ENCODE measurements around the gene NEK1. TPM values are rescaled to one million over a fixed set of nuclear protein-coding genes. Genes with fewer than 3 reads are reported as not detected.

Gene NEK1
- total RNA-seq, 1 experiment from 2014 or later, result 8.2 TPM

DNA sequence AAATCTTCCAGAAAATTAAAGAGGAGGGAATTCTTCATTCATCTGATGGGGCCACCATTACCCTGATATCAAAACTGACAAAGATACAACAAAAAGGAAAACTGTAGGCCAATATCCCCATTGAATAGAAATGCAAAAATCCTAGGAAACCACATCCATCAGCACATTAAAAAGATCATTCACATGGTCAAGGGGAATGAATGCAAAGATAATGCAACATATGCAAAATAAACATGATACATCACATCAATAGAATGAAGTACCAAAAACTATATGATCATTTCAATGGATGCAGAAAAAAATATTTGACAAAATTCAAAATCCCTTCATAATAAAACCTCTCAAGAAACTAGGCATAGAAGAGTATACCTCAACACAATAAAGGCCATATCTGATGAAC, 232.7 kb downstream of the NEK1 start:
- no peak for DNase-seq
- peaks cover 8% of the 10 kb centered on the region for H3K9me3 ChIP-seq (replicated peaks)
- H3K4me3 ChIP-seq, result no peak overlapping the region
- no peaks in the 10 kb centered on the region for H3K4me1 ChIP-seq
- no peaks in the 10 kb centered on the region for H3K36me3 ChIP-seq
- H3K27me3 ChIP-seq, result no peaks in the 10 kb centered on the region
- H3K27ac ChIP-seq, result no peak overlapping the region

DNA sequence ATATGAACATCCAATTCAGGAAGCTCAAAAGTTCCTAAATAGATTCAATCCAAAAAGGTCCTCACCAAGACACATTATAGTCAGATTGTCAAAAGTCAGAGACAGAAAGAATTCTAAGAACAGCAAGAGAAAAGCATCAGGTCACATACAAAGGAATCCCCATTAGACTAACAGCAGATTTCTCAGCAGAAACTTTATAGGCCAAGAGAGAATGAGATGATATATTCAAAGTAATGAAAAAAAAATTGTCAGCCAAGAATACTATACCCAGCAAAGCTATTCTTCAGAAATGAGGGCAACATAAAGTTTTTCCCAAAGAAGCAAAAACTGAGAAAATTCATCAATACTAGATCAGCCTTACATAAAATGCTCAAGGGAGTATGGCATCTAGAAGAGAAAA, 235.0 kb downstream of the NEK1 start:
- no peaks in the 10 kb centered on the region for H3K27me3 ChIP-seq
- H3K36me3 ChIP-seq, result no peaks in the 10 kb centered on the region
- H3K4me1 ChIP-seq, result no peaks in the 10 kb centered on the region
- no peak for DNase-seq
- no peak overlapping the region for H3K27ac ChIP-seq
- peaks cover 8% of the 10 kb centered on the region for H3K9me3 ChIP-seq (replicated peaks)
- H3K4me3 ChIP-seq, result no peak overlapping the region

DNA sequence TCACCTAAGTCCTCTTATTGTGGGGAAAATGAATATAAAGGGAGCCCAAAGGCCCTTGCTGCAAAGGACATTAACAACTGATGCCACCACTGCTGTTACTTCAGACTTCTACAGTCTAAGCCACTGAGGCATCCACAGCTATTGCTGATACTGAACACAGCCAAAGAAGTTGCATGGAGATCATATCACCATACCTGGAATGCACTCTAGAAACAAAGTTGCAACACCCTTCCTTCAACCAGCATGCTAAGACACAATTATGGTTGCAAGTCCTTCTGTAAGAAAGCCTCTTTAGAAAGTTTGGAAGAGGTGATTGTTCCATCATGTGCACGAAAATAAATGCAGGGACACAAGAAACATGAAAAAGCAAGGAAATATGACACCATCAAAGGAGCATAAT, 236.0 kb downstream of the NEK1 start:
- H3K27me3 ChIP-seq, result no peaks in the 10 kb centered on the region
- H3K4me3 ChIP-seq, result no peak overlapping the region
- no peaks in the 10 kb centered on the region for H3K36me3 ChIP-seq
- peaks cover 8% of the 10 kb centered on the region for H3K9me3 ChIP-seq (replicated peaks)
- no peak for DNase-seq
- no peaks in the 10 kb centered on the region for H3K4me1 ChIP-seq
- H3K27ac ChIP-seq, result no peak overlapping the region

DNA sequence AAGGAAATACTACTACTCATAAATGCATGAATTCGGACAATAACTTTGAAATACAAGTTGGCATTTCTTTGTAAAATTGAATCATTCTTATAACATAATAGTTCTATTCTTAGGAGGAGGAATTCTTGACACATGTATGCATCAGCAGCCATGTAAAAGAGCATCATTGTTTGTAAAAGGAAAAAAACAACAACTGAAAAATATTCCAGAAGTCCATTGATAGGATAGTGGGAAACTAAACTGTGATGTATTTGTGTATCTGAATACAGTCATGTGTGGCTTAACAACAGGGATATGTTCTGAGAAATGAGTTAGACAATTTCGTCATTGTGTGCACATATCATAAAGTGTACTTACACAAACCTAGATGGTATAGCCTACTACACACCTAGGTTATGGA, 239.6 kb downstream of the NEK1 start:
- no peaks in the 10 kb centered on the region for H3K27me3 ChIP-seq

DNA sequence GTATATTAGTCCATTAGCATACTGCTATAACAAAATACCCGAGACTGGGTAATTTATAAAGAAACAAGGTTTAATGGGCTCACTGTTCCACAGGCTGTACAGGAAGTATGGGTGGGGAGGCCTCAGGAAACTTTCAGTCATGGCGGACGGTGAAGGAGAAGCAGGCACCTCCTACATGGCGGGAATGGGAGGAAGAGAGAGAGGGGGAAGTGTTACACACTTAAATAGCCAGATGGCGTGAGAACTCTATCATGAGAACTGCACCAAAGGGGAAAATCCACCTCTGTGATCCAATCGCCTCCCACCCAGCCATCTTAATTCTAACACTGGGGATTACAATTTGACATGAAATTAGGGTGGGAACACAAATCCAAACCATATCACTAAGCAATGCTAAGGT, 242.7 kb downstream of the NEK1 start:
- no peaks in the 10 kb centered on the region for H3K4me1 ChIP-seq
- no peak for DNase-seq
- no peak overlapping the region for H3K27ac ChIP-seq

More for the DNA sequence above, 239.6 kb downstream of the NEK1 start:
- no peaks in the 10 kb centered on the region for H3K36me3 ChIP-seq
- H3K4me3 ChIP-seq, result no peak overlapping the region
- no peak for DNase-seq
- peaks cover 8% of the 10 kb centered on the region for H3K9me3 ChIP-seq (replicated peaks)
- no peak overlapping the region for H3K27ac ChIP-seq
- H3K4me1 ChIP-seq, result no peaks in the 10 kb centered on the region

DNA sequence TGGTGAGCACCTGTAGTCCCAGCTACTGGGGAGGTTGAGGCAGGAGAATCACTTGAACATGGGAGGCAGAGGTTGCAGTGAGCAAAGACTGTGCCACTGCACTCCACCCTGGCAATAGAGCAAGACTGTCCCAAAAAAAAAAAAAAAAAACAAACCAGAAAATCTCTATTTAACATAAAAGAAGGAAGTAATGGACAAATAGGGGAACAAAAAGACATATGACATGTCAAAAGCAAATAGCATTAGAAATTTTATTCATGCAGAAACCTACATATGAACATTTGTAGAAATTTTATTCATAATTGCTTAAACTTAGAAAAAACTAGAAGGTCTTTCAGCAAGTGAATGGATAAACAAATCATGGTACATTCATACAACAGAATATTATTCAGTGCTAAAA, 244.6 kb downstream of the NEK1 start:
- Histone ChIP-seq H3K36me3 (no peaks in the 10 kb centered on the region), H3K9me3 (replicated peaks) (no peaks in the 10 kb centered on the region), H3K27me3 (no peaks in the 10 kb centered on the region), H3K27ac (no peak overlapping the region), H3K4me1 (no peaks in the 10 kb centered on the region; the same call in 1 of the 2 replicates), H3K4me3 (no peak overlapping the region)
- DNase-seq, result no peak

More for the DNA sequence above, 242.7 kb downstream of the NEK1 start:
- Histone ChIP-seq H3K9me3 (replicated peaks) (no peaks in the 10 kb centered on the region), H3K4me3 (no peak overlapping the region), H3K36me3 (no peaks in the 10 kb centered on the region), H3K27me3 (no peaks in the 10 kb centered on the region)

DNA sequence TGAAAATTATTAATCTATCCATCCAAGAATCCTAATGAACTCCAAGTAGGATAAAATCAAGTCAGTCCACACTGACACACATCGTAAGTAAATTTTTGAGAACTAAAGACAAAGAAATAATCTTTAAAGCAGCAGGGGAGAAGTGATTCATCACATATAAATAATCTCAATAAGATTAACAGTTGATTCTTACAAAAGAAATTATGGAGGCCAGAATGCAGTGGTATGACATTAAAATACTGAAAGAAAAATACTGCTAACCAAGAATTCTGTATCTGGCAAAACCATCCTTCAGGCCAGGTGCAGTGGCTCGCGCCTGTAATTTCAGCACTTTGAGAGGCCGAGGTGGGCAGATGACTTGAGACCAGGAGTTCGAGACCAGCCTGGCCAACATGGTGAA, 245.6 kb downstream of the NEK1 start:
- Histone ChIP-seq H3K4me1 (no peaks in the 10 kb centered on the region; the same call in 1 of the 2 replicates), H3K27me3 (no peaks in the 10 kb centered on the region), H3K36me3 (no peaks in the 10 kb centered on the region), H3K4me3 (no peak overlapping the region), H3K27ac (no peak overlapping the region), H3K9me3 (replicated peaks) (no peaks in the 10 kb centered on the region)
- DNase-seq, result no peak

DNA sequence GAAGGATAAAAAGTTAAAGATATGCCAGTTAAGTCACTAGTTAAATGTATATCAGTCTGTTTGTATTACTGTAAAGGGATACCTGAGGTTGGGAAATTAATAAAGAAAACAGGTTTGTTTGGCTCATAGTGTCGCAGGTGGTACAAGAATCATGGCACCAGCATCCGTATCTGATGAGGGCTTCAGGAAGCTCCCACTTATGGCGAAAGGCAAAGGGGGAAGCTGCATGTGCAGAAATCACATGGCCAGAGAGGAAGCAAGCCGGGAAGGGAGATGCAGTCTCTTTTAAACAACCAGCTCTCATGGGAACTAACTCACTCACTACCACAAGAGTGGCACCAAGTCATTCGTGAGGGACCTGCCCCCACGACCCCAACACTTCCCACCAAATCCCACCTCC, 249.8 kb downstream of the NEK1 start:
- Histone ChIP-seq H3K36me3 (no peaks in the 10 kb centered on the region), H3K4me1 (no peaks in the 10 kb centered on the region; the same call in 1 of the 2 replicates), H3K4me3 (no peak overlapping the region), H3K9me3 (replicated peaks) (no peaks in the 10 kb centered on the region), H3K27me3 (no peaks in the 10 kb centered on the region), H3K27ac (no peak overlapping the region)
- no peak for DNase-seq

DNA sequence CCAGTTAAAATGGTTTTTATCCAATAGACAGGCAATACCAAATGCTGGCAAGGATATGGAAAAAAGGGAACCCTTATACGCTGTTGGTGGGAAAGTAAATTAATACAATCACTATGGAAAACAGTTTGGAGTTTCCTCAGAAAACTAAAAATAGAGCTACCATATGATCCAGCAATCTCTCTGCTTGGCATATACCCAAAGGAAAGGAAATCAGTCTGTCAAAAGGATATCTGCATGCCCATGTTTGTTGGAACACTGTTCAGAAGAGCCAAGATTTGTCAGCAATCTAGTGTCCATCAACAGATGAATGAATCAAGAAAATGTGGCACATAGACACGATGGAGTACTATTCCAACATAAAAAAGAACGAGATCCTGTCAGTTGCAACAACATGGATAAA, 250.6 kb downstream of the NEK1 start:
- H3K4me1 ChIP-seq, result no peaks in the 10 kb centered on the region; the same call in 1 of the 2 replicates
- no peaks in the 10 kb centered on the region for H3K9me3 ChIP-seq (replicated peaks)
- no peak overlapping the region for H3K27ac ChIP-seq
- no peaks in the 10 kb centered on the region for H3K27me3 ChIP-seq
- no peaks in the 10 kb centered on the region for H3K36me3 ChIP-seq
- DNase-seq, result no peak
- H3K4me3 ChIP-seq, result no peak overlapping the region

DNA sequence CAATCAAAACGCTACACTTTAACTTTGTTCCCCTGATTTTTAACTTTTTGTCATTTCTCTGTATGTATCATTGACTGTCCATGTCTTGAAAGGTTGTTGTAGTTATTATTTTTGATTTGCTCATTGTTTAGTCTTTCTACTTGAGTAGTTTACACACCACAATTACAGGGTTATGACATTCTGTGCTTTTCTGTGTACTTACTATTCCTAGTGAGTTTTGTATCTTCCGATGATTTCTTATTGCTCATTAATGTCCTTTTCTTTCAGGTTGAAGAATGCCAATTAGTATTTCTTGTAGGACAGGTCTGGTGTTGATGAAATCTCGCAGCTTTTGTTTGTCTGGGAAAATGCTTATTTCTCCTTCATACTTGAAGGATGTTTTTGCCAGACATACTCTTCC, 252.4 kb downstream of the NEK1 start:
- H3K4me3 ChIP-seq, result no peak overlapping the region
- no peaks in the 10 kb centered on the region; the same call in 1 of the 2 replicates for H3K4me1 ChIP-seq
- no peaks in the 10 kb centered on the region for H3K9me3 ChIP-seq (replicated peaks)
- H3K27ac ChIP-seq, result no peak overlapping the region
- no peaks in the 10 kb centered on the region for H3K27me3 ChIP-seq
- no peak for DNase-seq
- H3K36me3 ChIP-seq, result no peaks in the 10 kb centered on the region

DNA sequence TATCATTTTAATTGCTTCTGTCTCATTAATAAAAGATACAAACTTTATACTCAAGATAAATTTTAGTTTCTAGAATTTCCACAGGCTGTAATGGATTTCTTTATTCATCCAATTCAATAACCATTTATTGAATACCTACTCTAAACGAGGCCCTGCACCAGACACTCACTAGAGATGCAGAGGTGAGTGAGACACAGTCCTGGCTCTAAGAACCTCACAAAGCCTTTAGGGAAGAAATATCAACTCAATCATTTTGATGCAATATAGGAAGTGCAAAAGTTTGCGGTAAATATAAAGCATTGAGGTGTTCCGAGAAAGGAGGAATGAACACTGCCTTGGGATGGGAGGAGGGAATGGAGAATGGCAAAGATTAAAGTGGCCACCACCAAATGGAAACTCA, 260.0 kb downstream of the NEK1 start:
- no peaks in the 10 kb centered on the region for H3K27me3 ChIP-seq
- H3K4me3 ChIP-seq, result no peak overlapping the region
- no peaks in the 10 kb centered on the region for H3K9me3 ChIP-seq (replicated peaks)
- no peaks in the 10 kb centered on the region for H3K36me3 ChIP-seq
- no peak for DNase-seq
- H3K27ac ChIP-seq, result no peak overlapping the region
- H3K4me1 ChIP-seq, result no peaks in the 10 kb centered on the region

DNA sequence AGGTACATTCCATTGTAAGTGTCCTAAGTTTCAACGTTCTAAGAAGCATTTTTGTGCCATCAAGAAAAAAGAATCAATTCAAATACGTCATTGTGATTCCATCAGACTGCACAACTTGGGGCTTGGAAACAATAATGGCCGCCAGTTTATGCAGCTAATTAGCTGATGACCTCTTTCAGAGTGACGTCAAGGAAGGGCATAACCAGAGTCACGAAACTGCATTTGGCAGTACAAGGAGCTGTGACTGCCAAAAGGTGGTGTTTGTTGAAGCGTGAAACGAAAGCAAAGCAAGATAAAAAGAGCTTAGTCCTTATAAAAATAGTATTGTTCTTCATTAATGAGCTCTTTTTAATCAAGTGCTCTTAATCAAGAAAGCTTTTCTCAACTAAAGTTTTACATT, 260.5 kb downstream of the NEK1 start:
- DNase-seq, result no peak
- no peaks in the 10 kb centered on the region for H3K9me3 ChIP-seq (replicated peaks)
- no peaks in the 10 kb centered on the region for H3K36me3 ChIP-seq
- no peak overlapping the region for H3K27ac ChIP-seq
- H3K4me1 ChIP-seq, result no peaks in the 10 kb centered on the region
- H3K4me3 ChIP-seq, result no peak overlapping the region
- no peaks in the 10 kb centered on the region for H3K27me3 ChIP-seq

DNA sequence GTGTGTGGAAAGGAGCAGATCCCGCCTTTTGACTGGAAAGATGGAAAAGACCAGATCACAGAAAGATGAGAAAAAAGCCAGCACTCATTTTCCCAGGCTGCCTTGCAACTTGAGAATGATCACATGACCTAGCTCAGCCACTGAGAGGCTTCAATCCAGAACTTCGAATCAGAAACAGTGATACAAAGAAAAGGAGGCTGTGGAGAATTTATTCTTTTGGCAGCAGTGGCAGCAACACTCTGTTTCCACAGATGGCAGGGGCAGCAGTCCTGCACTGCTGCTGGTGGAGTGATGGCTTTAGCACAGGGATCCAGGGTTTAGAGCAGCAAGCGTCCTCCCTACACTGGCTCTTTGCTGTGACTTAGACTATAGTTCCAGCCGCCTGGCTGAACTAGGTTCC, 263.8 kb downstream of the NEK1 start:
- Histone ChIP-seq H3K36me3 (no peaks in the 10 kb centered on the region), H3K4me3 (no peak overlapping the region), H3K27ac (no peak overlapping the region), H3K9me3 (replicated peaks) (no peaks in the 10 kb centered on the region), H3K27me3 (no peaks in the 10 kb centered on the region), H3K4me1 (peaks cover 11% of the 10 kb centered on the region; the same call in 1 of the 2 replicates)
- DNase-seq, result no peak

DNA sequence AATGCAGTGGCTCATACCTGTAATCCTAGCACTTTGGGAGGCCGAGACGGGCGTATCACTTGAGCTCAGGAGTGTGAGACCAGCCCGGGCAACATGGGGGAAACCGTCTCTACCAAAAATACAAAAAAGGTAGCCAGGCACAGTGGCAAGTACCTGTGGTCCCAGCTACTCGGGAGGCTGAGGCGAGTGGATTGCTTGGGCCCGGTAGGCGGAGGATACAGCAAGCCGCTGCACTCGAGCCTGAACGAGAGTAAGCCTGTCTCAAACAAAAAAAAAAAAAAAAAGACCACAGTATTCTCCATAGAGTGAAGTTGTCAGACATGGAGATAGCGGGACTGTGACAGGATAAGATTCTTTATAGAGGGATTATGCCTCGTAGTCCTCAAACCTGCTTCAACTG, 265.5 kb downstream of the NEK1 start:
- peaks cover 25% of the 10 kb centered on the region for H3K4me1 ChIP-seq
- no peak overlapping the region for H3K27ac ChIP-seq
- H3K36me3 ChIP-seq, result no peaks in the 10 kb centered on the region
- H3K4me3 ChIP-seq, result no peak overlapping the region
- H3K9me3 ChIP-seq (replicated peaks), result no peaks in the 10 kb centered on the region; the same call in 1 of the 2 replicates
- DNase-seq, result no peak
- H3K27me3 ChIP-seq, result no peaks in the 10 kb centered on the region

DNA sequence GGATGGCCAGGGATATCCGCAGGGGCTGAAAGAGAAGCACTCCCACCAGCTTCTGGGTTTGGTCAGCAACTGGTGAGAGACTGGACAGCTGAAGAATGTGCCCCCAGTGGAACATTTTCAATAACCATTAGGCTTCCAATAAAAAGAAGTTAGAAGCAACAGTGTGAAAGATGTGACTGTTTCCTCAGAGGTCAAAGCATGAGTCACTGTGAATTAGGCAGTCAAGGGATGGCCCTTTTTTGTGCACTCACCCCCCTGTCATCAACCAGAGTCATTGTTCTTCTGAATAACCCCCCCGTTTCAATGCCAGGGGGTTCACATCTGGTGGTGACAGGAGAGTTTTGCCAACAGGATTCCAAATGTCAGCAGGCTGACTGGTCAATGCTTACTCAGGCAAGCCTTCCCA, 267.1 kb downstream of the NEK1 start:
- no peak overlapping the region for H3K4me3 ChIP-seq
- no peaks in the 10 kb centered on the region for H3K27me3 ChIP-seq
- DNase-seq, result peak; percentile 9 to 31
- peaks cover 27% of the 10 kb centered on the region for H3K4me1 ChIP-seq
- H3K36me3 ChIP-seq, result no peaks in the 10 kb centered on the region
- H3K9me3 ChIP-seq (replicated peaks), result no peaks in the 10 kb centered on the region; the same call in 1 of the 2 replicates
- no peak overlapping the region for H3K27ac ChIP-seq
